Measurements from ENCODE around the gene COX18.

The COX18 gene

DNA sequence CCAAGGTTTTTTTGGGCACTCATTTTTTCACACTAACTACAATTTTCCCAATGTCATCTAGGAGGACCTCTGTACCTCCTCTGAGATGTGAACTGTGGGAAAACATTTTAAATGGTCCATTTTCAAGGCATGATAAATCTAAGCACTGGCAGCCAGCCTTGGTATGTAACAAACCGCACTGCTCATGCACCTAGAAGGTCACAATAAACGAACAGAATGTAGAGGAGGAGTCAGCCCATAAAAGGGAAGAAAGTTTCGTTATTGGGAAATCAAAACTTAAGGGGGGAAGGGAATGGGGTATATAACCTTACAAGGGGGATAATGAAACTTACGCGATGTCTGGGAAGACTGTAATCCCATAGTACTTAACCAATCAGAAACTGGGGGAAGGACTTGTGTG is 16.4 kb downstream of the COX18 start:
- DNase-seq (ENCODE audit: low read depth): no peak

DNA sequence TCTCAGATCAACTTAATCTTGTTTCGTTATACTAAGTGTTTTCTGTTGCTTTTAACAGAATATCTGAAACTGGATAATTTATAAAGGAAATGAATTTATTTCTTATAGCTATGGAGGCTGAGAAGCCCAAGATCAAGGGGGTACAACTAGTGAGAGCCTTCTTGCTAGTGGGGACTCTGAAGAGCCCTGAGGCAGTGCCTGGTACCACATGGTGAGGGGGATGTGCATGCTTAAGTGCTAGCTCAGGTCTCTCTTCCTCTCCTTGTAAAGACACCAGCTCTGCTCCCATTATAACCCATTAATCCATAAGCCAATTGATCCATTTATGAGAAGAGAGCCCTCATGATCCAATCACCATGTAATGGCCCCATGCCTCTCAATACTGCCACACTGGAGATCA is 17.9 kb downstream of the COX18 start:
- no peak for DNase-seq (ENCODE audit: low read depth)

DNA sequence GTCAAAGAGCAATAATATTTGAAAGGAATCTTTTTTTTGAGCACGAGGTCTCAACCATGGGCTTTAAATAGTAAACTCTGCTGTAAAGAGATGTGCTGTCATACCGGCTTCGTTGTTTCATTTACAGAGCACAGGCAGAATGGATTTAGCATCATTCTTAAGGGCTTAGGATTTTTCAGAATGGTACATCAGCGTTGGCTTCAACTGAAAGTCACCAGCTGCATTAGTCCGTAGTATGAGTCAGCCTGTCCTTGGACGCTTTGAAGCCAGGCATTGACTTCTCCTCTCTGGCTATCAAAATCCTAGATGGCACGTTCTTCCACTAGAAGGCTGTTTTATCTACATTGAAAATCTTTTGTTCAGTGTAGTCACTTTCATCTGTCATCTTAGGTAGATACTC is 23.6 kb downstream of the COX18 start:
- no peak for DNase-seq (ENCODE audit: low read depth)

DNA sequence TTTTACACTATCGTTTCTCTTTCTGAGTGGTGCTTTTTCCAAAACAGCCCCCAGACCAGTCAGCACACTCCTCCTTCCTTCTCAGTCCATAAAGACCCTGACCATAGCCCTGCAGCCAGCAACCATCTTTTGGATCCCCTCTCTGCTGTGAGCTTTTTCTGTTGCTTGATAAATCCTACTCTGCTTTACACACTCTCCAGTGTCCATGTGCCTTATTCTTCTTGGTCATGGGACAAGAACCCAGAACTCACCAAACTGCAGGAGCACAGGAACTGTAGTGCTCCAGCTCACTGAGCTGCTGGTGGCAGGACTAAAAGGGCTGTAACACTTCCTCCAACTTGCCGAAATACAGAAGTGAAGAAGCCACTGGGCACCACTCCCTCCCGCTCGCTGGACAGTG is 32.5 kb downstream of the COX18 start:
- no peak for DNase-seq (ENCODE audit: low read depth)

DNA sequence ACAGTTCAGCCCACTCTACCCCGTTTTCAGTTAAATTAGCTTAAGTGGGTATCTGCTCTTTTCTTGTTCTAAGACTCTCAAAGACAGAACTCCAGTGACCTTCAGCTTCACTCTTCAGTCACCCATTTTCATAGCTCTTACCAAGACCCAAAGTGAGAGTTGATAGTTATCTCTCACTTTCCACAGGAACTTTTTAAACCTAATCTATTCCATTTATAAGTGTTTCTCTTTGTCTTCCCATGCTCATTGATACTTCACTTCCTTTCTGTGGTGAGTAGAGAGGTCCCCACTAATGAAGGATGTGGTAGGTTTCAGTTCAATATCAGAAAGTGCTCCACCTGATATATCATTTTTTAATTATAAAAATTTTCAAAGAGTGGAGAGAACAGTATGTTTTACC is 33.4 kb downstream of the COX18 start:
- no peak for DNase-seq (ENCODE audit: low read depth)

DNA sequence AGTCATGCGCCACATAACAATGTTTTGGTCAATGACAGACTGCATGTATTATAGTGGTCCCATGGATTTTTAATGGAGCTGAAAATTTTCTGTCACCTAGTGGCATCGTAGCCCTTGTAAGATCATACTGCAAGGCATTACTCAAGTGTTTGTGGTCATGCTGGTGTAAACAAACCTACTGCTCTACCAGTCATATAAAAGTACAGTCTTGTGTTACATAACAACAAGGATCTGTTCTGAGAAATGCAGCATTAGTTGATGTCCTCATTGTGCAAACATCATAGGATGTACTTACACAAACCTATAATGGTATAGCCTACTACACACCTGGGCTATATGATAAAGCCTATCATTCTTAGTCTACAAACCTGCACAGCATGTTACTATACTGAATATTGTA is 34.6 kb downstream of the COX18 start:
- no peak for DNase-seq (ENCODE audit: low read depth)

DNA sequence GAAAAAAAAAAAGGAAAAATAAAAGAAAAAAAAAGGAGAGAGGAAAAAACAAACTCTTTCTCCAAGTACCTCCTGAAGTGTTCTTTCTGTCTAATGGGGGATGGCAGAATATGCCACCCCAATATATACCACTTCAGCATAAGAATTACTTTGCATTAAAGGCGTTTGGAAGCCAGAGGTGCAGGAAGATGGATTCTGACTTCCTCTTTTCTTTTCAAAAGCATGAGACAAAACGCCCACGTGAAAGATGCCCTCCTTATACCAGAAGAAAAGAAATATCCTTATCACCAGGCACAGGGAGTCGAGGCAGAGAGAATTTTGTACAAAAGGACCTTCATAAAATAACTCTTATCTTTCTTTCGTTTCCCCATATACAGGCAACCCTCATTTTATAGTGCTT is 40.9 kb downstream of the COX18 start:
- DNase-seq (ENCODE audit: low read depth): no peak

DNA sequence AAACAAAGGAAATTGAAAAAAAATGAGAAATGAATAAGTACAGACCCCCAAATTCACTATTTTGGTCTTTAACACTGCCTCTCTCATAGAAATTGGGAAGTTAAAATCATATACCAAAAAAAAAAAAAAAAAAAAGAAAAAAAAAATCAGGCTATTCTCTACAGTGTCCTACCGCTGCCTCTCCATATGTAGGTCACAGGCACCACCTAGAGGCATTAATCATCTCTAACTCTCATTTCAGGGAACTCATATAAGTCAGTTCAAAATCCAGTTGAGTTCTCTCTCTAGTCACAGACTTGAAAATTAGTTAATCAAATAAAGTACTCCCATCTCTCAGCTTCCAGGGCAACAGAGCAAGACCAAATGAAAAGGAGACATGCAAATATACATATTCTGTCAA is 47.9 kb downstream of the COX18 start:
- no peak for DNase-seq (ENCODE audit: low read depth)

DNA sequence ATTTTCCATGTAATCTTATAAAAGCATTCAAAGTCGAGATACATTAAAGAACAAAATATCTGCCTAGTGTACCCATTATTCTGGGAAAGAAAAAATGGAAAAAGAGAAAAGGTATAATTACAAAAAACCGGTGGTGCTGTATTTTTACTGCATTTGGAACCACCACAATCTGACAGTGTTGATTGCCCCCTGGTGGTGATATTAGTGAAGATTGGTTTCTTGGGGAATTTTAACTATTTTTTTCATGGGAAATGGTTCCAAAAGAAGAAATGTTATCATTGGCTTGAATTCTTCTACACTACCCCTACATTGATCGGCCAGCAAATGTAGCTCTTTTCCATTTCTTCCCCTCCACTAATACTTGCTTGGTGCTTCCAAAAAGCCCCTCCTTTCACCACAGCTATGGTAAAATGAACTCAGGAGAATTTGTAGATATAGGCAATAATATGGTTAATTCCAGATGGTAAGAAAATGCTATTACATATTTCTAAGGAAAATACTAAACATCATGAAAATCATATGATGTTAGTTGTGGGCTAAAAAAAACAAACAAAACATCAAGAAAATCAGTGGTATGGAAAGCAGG is 50.0 kb downstream of the COX18 start:
- DNase-seq (ENCODE audit: low read depth): no peak

DNA sequence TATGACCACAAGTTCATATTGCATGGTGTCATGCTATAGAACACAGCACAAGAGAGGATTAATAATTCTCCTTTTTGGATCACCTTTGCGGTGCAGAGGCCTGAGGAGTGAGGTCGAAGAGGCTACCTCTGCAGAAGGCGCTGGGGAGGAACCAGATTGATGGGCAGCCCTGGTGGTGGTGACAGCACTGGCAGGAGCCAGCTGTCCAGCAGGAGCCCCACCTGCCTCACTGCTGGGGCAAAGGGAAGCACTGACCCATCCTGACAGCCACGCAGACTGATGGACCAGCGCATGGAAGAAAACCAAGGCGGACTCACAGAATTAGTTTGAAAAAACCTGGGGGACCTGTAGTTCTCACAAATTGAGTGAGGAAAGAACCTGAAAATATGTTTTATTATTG is 50.9 kb downstream of the COX18 start:
- no peak for DNase-seq (ENCODE audit: low read depth)

DNA sequence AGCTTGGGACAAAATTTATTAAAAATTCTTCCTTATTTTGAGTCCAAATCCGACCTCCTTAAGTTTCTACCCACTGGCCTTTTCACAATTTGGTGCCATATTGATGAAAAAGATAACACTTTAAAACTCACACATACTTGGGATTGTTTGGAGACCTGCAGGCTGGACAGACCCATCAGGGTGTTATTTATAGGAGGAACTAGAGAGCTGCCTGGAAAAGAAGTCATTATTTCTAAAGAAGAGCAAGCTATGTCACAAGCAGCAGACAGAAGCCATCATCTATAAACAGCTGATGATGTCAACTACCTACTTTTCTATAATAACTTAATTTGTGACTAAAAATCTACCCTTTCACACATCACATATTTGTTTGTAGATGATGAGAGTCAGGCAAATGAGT is 56.2 kb downstream of the COX18 start:
- no peak for DNase-seq (ENCODE audit: low read depth)

DNA sequence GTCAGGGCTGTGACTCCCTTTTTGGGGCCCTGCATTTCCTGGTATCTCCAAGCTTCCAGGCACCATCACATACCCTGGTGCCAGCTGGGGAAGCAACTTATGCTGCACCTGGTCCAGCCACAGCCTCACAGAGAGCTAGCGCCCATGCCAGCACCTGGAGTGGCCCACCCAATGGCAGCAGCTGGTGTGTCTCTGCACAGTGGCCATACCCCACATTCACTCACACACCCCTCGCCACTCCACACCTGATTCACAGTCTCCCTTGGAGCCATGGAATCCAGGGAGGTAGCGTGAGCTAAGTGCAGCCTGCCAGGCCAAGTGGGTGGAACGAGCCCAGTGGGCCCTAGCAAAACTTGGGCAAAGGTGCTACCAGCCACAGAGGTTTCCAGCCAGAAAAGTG is 56.8 kb downstream of the COX18 start:
- DNase-seq (ENCODE audit: low read depth): no peak

DNA sequence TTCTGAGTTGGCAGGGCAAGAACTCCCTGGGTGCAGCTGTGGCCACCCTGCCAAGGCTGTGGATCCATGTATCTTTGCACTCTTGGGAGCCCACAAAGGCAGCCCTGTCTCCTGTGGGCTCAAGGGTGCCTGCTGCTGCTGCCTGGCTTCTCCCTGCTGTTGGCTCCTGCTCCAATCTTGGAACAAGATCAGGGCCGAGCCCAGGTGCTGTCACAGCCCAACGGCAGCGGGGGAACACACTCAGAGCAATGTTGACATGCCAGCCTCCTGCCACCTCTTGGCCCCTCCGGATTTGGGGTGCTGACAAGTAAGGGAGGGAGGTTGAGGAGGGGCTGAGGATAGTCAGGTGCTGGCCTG is 57.9 kb downstream of the COX18 start:
- DNase-seq (ENCODE audit: low read depth): no peak

DNA sequence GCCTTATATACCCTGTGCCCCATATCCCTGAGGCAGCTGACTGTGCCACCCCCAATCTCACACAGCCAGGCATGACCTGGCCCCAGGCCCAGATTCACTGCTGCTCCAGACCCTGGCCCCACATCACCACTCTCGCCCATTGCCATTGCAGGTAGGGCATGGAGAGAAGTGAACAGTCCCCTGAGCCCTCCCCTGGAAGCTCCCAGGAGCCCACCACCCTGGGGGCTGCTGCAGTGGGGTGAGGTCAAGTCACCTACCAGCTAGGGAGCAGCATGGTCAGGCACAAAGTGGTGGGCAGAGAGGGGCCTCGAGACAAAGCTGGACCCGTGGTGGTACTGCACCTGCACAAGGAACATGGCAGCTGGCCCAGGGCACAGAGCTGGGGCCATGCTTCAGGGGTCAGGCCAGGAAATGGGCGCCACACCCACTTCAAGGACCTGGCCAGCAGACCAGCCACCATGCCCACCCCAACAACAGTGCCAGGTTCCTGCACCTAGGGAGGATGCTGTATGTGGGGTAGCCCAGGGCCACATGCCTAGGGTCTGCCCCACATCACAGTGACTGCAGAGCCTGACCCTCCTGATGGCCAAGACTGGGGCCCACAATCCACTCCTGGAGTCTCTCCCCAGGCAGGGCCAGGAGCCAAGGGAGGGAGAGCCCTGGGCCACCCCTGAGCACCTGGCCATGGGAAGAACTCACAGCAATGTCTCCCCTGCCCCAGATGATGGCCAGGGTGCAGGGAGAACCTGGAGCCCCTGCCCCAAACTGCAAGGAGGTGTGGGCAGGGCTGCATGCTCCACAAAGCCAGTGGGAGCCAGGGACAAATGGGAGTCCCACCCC is 58.5 kb downstream of the COX18 start:
- DNase-seq (ENCODE audit: low read depth): no peak

DNA sequence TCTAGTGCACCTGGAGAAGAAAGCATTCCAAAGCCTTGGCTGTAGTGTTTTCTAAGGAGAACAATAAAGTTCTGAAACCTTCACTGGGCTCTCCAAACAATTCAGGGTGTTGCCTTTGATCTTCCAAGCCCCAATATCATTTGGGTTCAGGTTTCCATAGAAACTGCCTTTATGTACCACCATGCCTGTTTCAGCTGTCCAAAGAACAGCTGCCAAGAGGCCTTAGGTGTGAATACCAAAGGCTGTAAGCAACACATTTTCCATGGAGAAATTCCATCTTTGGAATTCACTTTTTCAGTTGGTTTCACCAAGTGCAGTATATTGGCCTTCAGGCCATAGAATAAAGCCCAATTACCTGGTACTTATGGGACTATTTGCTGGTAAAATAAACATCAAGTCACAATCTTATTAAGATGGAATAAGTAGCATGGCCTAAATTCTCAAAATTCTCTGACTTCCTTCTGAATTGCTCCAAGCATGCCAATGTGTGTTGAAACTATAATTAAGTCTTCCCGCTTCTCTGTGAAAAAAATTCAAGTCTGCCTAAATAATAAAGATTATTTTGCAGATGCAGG is 61.9 kb downstream of the COX18 start:
- no peak for DNase-seq (ENCODE audit: low read depth)

DNA sequence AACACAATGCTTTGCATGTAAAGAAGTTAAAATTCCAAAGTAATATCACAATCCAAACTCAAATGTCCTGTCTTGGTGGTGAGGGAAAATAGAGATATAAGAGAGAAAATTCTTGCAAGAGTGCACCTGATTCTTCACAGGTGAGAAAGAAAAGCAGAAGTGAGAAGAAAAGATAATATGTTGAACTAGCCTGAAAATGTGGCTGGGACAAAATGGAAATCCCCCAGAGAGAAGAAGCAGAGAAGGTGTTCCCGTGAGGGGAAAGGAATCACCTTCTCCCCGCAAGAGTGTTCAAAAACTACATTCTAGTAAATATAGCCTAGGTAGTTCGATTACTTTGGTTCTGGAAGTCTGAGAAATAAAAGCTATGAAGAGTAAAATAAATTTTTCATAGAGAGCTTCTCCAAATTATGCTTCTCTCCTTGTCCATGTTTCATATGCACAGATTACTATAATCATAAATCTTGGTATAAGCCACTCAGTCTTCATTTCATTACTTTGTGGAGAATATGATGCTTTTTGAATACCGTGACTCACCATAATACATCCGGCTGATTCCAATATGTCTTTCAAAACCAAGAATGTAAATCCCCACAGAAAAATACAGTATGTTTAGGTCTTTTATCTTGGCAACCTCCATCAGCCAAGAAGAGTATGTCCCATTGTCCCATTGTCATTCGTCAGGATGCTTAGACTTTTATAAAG is 63.1 kb downstream of the COX18 start:
- no peak for DNase-seq (ENCODE audit: low read depth)

DNA sequence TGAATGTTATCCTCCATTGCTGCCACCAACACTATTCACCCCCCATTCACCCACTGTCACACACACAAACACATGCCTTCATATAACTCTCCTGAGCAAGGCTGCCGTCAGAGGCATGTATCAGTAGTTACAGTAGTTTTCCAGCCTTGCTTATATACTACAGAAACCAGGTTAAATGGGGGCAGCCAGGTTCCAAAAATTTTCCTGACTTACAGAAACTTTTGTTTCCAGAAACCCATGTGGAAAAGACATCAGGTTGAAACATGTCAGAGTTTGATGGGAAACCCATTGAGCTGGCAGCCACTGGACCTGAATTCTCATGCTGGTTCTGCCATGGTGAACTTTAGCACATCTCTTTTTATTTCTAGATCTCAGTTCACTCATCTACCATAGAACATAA is 64.0 kb downstream of the COX18 start:
- no peak for DNase-seq (ENCODE audit: low read depth)

Measured in stimulated activated CD8-positive, alpha-beta memory T cell treated with anti-CD3 and anti-CD28 coated beads, Interleukin-15, amount 100 ng/mL, for 1 hour (primary cell).